LoVo (cell line): ENCODE measurements around the gene FZD10.

Experiments
- DNase-seq: peaks from one replicate; pipeline ENCODE4 v3.0.0-alpha.2; 2016; ENCODE audit warnings: low spot score

FZD10 gene

GRCh38 chr12:130212384-130212989 is 50.2 kb downstream of the FZD10 start:
- DNase-seq: no peak

DNA sequence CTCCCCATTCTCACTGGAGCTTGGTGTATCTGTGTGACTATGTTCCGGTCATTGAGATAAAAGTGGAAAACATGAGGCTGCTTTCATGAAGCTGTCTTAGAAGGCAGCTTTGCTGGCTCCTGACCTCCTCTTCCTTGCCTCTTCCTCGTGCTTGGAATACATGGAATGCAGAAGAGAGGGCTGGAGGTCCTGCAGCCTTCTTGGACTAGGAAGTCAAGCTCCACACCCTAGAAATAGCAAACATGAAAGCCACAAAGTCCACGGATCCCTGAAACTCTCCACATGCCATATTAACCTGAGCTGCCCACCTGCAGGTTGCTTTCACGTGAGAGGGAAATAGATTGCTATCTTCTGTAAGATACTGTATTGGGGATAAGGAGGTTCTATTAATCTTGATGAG is 51.0 kb downstream of the FZD10 start:
- no peak for DNase-seq

DNA sequence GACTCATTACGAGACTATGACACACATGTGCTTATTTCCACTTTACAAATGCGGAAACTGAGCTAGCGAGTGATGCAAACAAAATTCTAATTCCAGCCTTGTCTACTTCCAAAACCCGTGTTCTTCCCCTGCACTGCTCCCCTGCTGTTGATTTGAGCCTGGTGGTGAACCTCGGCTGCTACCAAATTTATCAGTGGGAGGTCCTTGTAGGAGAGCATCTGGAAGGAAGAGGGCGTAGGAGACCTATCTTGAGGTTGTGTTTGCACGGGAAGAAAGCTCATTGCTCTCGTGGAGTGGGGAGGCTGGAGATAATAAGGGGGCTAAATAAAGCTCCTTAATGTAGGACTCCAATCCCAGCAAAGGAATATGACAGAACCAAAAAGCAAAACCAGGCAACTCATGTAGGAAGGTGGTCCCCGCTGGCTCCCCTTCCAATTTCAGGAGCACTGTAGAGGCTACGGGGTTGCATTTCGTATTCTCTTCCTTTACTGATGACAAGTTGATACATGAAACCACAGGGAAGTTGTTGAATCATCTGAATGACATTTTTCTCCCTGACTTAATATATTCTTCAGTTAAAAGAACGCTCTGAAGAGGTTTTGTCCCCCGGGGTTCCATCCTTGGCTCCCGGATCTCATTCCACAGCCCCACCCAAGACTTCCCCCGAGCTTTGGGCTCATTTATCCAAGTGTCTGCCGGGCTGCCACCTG is 52.6 kb downstream of the FZD10 start:
- no peak for DNase-seq
